ENCODE data around the gene SDCCAG8. TPM values are rescaled to one million over a fixed set of nuclear protein-coding genes. Genes with fewer than 3 reads are reported as not detected.
"Not testable (repeated sequence)": the region's sequence is repeated elsewhere in the genome, so short reads cannot be mapped to it uniquely, and the experiment has no call there.

The SDCCAG8 gene
- polyA plus RNA-seq (2011; rRNA removed) (29.9 and 34.1 TPM in 2 replicates), polyA minus RNA-seq (2011; rRNA and poly(A)+ RNA removed) (25.7 and 31.8 TPM in 2 replicates)

GRCh38 chr1:243255791-243256512 lies at the start of gene SDCCAG8:
TSS of gene SDCCAG8 (plus strand) at chr1:243256041. CDS start at chr1:243256174, 133 bp downstream.
- DNase-seq (ENCODE audit: low read depth, low spot score), result peak; percentile 100
- Histone ChIP-seq H3K9me3 (ENCODE audit: control insufficient read depth, insufficient read depth, low read length) (no peaks in the 10 kb centered on the region; the same call in 1 of the 2 replicates), H3K27ac (ENCODE audit: low read depth, low read length) (peak within 1 kb of the TSS; percentile 95), H3K4me3 (ENCODE audit: low read depth, low read length) (peak within 1 kb of the TSS; percentile 88), H3K27me3 (ENCODE audit: control insufficient read depth, insufficient read depth, low read length) (no peaks in the 10 kb centered on the region)
- ChIA-PET POLR2A (interaction anchor here (0.6 to 2.9 kb wide), 11 partner anchors 9 to 1443 kb away, joined by 3 to 19 read pairs (median 5); no protein-coding TSS in a partner anchor), CTCF (interaction anchor here (1.6 kb wide), 1 partner anchor 10 kb away, joined by 3 read pairs; no protein-coding TSS in a partner anchor)
- TF ChIP-seq CTCF (IDR thresholded peaks at IDR 0.05; ENCODE audit: low read depth, low read length), result no peak

GRCh38 chr1:243211984-243212383 lies 43.9 kb upstream of the SDCCAG8 start:
- H3K27ac ChIP-seq (ENCODE audit: low read depth, low read length); DNase-seq (ENCODE audit: low read depth, low spot score); POLR2A ChIA-PET; H3K27me3 ChIP-seq (ENCODE audit: control insufficient read depth, insufficient read depth, low read length); H3K9me3 ChIP-seq (ENCODE audit: control insufficient read depth, insufficient read depth, low read length); H3K4me3 ChIP-seq (ENCODE audit: low read depth, low read length): not testable (repeated sequence)
- CTCF ChIA-PET, result interaction anchor here (0.6 kb wide), 1 partner anchor 105 kb away, joined by 8 read pairs; no protein-coding TSS in a partner anchor

- CTCF ChIA-PET, result no interaction called here
- Histone ChIP-seq H3K4me3 (ENCODE audit: low read depth, low read length) (no peak overlapping the region), H3K9me3 (ENCODE audit: control insufficient read depth, insufficient read depth, low read length) (no peaks in the 10 kb centered on the region), H3K27me3 (ENCODE audit: control insufficient read depth, insufficient read depth, low read length) (no peaks in the 10 kb centered on the region), H3K27ac (ENCODE audit: low read depth, low read length) (peak overlapping the region; percentile 82)
- DNase-seq (ENCODE audit: low read depth, low spot score), result peak; percentile 26
- POLR2A ChIA-PET, result no interaction called here
- no peak for TF ChIP-seq CTCF (IDR thresholded peaks at IDR 0.05; ENCODE audit: low read depth, low read length)
These were observed 42.6 kb upstream of the SDCCAG8 start for GRCh38 chr1:243213045-243213787.

- CTCF ChIA-PET; DNase-seq (ENCODE audit: low read depth, low spot score); H3K9me3 ChIP-seq (ENCODE audit: control insufficient read depth, insufficient read depth, low read length); H3K27ac ChIP-seq (ENCODE audit: low read depth, low read length); POLR2A ChIA-PET; H3K4me3 ChIP-seq (ENCODE audit: low read depth, low read length); H3K27me3 ChIP-seq (ENCODE audit: control insufficient read depth, insufficient read depth, low read length): not testable (repeated sequence)
These were observed 40.5 kb upstream of the SDCCAG8 start for GRCh38 chr1:243215276-243215875.

- POLR2A ChIA-PET, result no interaction called here
These were observed 39.1 kb upstream of the SDCCAG8 start for GRCh38 chr1:243216741-243217140.

More at GRCh38 chr1:243216741-243217140, 39.1 kb upstream of the SDCCAG8 start:
- no peak for TF ChIP-seq CTCF (IDR thresholded peaks at IDR 0.05; ENCODE audit: low read depth, low read length)
- peaks cover 3% of the 10 kb centered on the region; the same call in 1 of the 2 replicates for H3K9me3 ChIP-seq (ENCODE audit: control insufficient read depth, insufficient read depth, low read length)
- CTCF ChIA-PET, result no interaction called here
- no peak overlapping the region for H3K4me3 ChIP-seq (ENCODE audit: low read depth, low read length)
- DNase-seq (ENCODE audit: low read depth, low spot score), result no peak
- no peaks in the 10 kb centered on the region for H3K27me3 ChIP-seq (ENCODE audit: control insufficient read depth, insufficient read depth, low read length)
- H3K27ac ChIP-seq (ENCODE audit: low read depth, low read length), result no peak overlapping the region
